ENCODE data around the gene SLC4A3.

Gene SLC4A3

GRCh38 chr2:219627103-219628100 is at the start of gene SLC4A3:
SLC4A3 (plus strand) TSS chr2:219627630; CDS start chr2:219627993, 363 bp downstream.
- peak; percentile 41 to 44 for ATAC-seq

- ATAC-seq, result no peak
These were observed 48.4 kb upstream of the SLC4A3 start for GRCh38 chr2:219578811-219579613.

- no peak for ATAC-seq
These were observed 46.1 kb upstream of the SLC4A3 start for GRCh38 chr2:219581346-219581745.

- no peak for ATAC-seq
These were observed 36.3 kb upstream of the SLC4A3 start for GRCh38 chr2:219591091-219591490.

GRCh38 chr2:219592736-219593135 is 34.7 kb upstream of the SLC4A3 start:
- ATAC-seq, result no peak

- ATAC-seq, result no peak
These were observed 34.3 kb upstream of the SLC4A3 start for GRCh38 chr2:219593154-219593553.

GRCh38 chr2:219595256-219595655 is 32.2 kb upstream of the SLC4A3 start:
- ATAC-seq, result no peak

- ATAC-seq, result no peak
These were observed 30.4 kb upstream of the SLC4A3 start for GRCh38 chr2:219596954-219597551.

GRCh38 chr2:219597552-219598307 is 29.7 kb upstream of the SLC4A3 start, which contains the start of gene STK11IP:
STK11IP (plus strand) TSS chr2:219597857; CDS start chr2:219598120, 263 bp downstream.
- ATAC-seq, result peak; percentile 91

- ATAC-seq, result no peak
These were observed 28.9 kb upstream of the SLC4A3 start for GRCh38 chr2:219598308-219599078.

GRCh38 chr2:219603771-219604170 is 23.7 kb upstream of the SLC4A3 start:
- no peak for ATAC-seq

- ATAC-seq, result no peak
These were observed 21.8 kb upstream of the SLC4A3 start for GRCh38 chr2:219605607-219605954.

- no peak for ATAC-seq
These were observed 19.5 kb upstream of the SLC4A3 start for GRCh38 chr2:219607931-219608330.

GRCh38 chr2:219608399-219608964 is 18.9 kb upstream of the SLC4A3 start:
- no peak for ATAC-seq

- ATAC-seq, result no peak
These were observed 18.2 kb upstream of the SLC4A3 start for GRCh38 chr2:219609149-219609750.

- ATAC-seq, result no peak
These were observed 16.1 kb upstream of the SLC4A3 start for GRCh38 chr2:219611306-219611705.

- no peak for ATAC-seq
These were observed 15.4 kb upstream of the SLC4A3 start for GRCh38 chr2:219611866-219612576.

GRCh38 chr2:219612577-219613286 is 14.7 kb upstream of the SLC4A3 start:
- peak in 1 of 2 donors; percentile 41 for ATAC-seq

- ATAC-seq, result no peak
These were observed 13.9 kb upstream of the SLC4A3 start for GRCh38 chr2:219613461-219614070.
